Measurements from ENCODE around the gene NAV3.

GRCh38 chr12:77888611-77889010 lies 57.9 kb downstream of the NAV3 start:
- TF ChIP-seq CTCF (IDR thresholded peaks at IDR 0.05) (no peak), EZH2 (IDR thresholded peaks at IDR 0.05) (no peak), EZH2phosphoT487 (IDR thresholded peaks at IDR 0.05) (no peak)

Data from neural progenitor cell (in vitro differentiated cells).